HTERT RPE-1 (cell line): ENCODE results near the gene CPLX3.

Source experiments
- in situ Hi-C: fragments of 300-500 bp; cut with MboI; formaldehyde crosslinking; loops from 4 replicates; pipeline ENCODE4 v1.14.3; 2020; ENCODE audit warnings: low sequenced_read_pairs

The CPLX3 gene

DNA sequence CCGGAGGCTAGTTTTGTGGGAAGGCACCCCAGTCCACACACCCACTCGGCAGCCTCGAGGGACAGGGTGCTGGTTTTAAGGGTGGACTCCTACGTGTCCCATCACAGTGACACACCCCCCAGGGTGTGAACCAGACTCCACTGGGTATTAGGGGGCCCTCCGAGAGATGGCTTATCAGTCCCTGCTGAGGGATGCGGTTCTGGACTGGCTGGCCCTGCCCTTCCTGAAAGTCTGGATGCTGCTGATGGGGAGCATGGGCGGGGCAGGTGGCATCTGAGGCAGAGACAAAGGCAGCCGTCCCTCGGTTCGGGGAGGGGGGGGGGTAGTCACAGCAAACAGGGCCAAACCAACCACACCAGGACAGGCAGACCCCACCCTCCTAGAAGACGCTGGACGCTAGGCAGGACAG is 17.5 kb downstream of the CPLX3 start:
- in situ Hi-C loops, result no loop called here

DNA sequence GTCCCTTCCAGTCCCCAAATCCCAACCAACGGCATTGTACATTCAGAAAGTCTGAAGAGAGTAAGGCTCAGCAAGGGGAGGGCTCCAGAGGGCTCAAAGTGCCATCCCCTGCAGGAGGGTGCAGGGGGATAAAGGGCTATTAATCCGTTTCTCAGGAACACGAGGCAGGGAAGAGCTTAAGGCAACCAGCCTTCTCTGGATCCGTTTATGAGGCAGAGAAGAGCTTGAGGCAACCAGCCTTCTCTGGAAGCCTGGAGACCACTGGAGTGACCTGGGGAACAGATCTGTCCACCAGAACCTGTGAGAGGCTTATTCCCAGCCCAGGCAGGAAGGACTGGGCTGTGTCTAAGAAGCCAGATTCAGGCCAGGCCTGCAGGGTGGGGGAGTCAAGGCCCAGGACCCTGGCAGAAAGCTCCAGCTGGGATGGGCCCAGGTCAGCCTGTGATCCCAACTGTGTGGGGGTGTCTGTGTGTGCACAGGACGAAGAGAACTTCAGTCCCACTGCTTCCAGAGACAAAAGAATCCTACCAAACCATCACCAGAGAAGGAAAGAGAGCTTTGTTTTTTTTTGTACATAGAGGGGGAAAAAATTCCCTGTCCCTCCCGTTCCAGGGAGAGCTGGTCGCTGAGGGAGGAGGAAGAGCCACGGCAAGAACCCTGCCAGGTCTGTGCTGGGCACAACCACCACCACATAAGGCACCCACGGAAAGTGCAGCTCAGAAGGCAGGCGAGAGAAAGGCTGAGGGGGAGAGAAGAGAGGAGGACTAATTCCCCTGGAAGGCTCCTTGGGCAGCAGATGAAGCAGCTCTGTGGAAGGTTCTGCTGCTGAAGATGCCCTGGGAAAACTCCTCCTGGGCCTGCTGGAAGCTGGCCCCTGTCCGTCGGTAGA is 18.1 kb downstream of the CPLX3 start:
- in situ Hi-C loops, result no loop called here

DNA sequence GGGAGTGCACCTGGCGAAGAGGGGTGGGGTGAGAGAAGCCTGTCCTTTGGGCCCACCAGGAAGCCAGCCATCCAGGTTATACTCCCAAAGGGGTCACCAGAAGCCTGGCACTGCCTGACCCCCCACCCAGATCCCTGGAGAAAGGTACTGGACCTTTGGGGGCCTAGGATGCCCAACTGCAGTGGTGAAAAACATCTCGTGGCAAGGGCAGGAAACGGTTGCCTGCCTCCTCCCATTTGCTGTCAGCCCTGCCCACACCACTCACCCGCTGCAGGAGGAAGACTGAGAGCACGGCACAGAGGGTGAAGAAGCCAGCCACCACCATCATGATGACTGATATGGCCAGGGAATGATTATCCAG is 18.8 kb downstream of the CPLX3 start:
- in situ Hi-C loops, result no loop called here

DNA sequence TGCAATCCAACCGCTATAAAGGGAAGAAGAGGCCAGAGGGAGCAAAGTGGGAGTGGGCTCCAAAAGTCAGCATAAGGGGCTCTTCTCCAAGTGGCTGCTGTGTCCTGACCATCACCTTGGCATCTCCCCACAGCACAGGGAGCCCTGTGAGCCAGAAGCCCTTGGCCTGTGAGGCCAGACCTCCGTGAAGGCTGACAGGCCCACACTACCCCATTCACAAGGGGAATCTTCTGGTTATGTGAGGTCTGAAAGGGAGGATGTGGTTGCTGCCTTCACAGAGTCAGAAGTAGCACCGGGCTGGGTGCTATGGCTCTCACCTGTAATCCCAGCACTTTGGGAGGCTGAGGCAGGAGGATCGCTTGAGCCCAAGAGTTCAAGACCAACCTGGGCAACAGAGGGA is 19.2 kb downstream of the CPLX3 start:
- in situ Hi-C loops, result no loop called here

DNA sequence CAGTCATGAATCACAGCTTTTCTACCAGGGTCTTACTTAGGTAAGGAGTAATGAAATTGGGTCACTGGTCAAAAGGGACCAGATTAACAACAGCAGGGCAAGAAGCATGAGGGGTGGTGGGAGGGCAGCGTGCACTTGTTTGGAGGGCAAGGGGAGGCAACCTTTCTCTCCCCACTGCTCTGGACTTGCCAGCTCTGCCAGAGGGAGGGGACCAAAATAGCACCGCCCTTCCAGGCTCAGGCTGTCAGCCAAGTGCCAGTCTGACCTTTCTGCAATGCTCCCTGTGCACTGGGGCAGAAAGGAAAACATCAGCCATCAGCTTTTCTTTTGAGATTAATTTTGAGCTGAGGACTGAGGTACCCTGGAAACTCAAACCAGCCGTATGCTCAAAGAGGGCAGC is 21.0 kb downstream of the CPLX3 start:
- in situ Hi-C loops, result no loop called here

DNA sequence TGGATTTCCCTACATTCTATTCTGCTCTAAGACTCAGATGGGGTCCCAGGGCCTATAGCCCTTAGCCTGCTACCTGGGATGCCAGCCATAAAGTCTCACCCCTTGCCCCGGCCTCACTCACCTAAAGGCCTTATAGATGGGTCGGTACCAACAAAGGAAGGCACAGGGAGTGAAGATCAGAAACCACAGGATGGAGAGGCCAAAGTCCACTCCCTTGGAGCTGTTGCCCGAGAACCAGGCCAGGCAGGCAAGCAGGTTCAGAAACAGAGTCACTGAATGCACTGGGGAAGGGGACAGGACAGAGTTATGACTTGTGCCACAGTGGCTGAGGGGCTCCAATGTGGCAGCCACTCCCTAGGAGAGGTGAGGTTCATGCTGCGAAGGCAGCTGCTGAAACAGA is 24.0 kb downstream of the CPLX3 start:
- in situ Hi-C loops, result no loop called here

DNA sequence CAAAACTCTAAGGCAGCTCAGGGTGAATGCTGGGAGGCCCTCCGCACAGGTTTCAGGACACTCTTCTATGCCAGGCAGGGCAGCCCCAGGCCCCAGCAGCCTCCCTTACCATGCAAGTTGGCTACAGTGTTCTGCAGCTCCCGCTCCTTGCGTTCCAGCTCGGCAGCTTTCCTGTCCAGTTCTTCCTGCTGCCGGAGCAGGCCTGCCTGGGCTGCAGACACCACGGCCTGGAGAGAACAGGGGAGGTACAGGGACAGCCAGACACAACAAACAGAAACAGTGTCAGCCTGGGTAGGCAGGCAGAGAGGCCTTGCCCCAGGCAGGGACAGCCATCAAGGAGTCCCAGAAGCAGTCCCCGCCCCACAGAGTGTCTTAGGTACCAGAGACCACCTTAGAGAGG is 25.5 kb downstream of the CPLX3 start:
- in situ Hi-C loops, result no loop called here

DNA sequence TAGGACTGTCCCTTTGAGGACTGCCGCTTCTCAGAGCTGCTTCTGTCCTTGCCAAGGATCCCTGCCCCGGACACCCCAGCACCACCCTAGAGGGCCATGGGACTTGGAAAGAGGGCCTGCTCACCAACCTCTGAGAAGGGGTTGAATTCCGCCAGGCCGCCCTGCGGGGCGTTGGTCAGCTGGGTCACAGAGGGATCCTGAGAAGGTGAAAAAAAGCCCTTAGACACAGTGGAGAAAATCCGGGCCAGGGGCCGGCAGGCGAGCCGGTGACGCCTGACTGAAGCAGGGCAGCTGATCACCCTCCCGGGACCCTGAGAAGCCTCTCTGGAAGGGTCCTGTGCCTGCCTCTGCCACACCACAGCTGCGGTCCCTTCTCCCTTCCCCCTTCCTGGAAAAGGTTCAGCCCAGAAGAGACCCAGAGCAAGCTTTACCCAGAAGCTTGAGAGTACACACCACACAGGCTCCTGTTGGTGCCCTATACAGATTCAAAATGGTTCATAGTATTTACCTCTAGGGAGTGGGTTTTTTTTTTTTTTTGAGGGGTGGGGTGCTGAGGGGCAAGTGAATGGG is 28.1 kb downstream of the CPLX3 start:
- in situ Hi-C loops, result no loop called here

DNA sequence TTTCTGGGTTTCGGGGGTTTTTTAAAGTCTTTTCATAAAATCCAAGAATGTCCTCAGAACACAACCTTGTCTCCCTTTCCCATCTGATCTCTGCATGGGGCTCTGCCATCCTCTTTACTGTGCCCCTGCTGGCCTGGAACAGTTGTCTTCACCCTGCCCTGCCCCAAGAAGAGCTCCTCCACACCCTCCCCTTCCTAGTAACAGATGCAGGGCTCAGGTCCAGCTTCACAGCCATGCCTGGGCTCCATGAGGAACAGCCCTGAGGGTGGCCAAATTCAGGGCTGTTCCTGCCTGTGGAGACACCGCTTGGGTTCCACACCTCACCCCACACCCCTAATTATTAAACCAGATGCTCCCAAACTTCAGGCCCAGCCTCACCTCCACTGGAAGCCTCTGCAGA is 29.4 kb downstream of the CPLX3 start:
- in situ Hi-C loops, result no loop called here

DNA sequence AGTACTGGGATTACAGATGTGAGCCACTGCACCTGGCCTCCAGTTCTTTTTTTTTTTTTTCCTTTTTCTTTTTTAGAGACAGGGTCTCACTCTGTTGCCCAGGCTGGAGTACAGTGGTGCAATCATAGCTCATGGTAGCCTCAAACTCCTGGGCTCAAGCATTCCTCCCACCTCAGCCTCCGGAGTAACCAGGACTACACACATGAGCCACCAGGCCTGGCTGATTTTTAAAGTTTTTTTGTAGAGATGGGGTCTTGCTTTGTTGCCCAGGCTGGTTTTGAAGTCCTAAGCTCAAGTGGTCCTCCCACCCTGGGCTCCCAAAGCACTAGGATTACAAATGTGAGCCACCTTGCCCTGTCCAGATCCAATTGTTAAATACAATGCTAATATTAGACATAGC is 30.1 kb downstream of the CPLX3 start:
- in situ Hi-C loops, result no loop called here

DNA sequence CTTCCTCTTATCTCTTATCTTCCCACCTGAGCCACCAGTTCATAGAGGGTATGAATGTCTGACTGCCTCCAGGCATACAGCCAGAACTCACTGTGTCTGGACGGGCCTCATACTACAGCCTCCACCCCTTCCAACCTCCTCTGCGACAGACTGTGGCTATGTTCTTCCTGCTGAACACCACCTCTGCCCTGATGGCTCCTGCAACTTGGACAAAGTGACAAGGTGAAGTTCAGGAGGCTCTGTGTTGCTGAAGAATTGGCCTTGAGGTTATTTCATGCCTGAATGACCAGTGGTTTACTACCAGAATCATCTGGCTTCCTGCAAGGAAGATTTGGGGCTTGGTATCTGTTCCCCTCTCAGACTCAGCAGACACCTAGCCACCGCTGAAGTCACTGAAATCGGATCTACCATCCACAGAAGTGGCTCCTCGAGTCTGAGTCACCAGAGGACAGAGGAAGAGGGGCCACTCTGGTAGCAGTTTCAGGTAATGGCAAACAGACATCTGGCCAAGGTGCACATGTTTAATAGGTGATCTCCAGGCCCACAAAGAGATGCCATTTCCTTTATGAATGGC is 30.7 kb downstream of the CPLX3 start:
- in situ Hi-C loops, result no loop called here

DNA sequence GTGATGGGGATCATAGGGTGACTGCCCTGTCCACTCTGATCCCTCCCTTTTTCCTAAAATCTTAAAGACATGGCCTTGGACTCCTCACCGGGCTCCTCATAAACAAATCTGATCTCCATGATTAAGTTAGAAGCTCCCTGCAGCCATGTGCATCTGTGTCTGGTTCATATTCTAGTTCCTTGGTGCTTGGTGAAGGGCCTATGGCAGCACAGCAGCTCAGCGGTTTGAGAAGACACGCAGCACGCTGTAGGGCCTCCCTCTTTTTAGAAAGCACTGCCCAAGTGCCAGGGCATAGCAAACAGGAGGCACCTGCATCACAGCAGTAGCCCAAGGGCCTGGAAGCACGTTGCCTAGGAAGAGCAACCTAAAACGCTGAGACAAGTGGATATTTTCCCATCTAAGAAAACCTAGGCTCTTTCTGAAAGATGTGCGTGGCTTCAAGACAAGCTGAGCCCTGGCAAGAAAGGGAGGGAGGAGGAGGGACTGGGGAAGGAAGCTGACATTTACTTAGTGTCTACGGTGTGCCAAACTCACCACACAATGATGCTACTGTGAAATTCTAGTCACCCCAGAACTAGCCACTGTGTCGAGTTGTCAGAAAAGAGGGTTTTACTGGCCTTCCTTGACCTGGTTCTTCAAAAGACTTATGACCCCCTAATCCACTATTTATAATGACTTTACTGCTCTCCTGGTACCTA is 31.4 kb downstream of the CPLX3 start:
- in situ Hi-C loops, result no loop called here

DNA sequence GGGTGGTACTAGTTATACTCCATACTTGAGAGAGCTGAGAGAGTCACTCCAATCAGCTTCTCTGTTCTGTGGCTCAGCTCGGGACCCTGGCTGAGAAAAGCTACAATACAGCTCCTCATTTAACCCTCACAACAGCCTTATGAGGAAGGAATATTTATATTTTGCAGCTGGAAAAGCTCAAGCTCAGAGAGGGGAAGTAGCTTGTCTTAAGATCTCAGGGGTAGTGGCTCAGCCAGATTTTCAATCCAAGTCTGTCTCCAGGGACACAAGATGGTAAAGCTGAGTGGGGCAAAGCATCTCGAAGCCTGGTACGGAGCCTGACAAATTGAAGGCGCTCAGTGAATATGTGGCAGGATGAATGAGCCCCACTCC is 31.9 kb downstream of the CPLX3 start:
- in situ Hi-C loops, result no loop called here

DNA sequence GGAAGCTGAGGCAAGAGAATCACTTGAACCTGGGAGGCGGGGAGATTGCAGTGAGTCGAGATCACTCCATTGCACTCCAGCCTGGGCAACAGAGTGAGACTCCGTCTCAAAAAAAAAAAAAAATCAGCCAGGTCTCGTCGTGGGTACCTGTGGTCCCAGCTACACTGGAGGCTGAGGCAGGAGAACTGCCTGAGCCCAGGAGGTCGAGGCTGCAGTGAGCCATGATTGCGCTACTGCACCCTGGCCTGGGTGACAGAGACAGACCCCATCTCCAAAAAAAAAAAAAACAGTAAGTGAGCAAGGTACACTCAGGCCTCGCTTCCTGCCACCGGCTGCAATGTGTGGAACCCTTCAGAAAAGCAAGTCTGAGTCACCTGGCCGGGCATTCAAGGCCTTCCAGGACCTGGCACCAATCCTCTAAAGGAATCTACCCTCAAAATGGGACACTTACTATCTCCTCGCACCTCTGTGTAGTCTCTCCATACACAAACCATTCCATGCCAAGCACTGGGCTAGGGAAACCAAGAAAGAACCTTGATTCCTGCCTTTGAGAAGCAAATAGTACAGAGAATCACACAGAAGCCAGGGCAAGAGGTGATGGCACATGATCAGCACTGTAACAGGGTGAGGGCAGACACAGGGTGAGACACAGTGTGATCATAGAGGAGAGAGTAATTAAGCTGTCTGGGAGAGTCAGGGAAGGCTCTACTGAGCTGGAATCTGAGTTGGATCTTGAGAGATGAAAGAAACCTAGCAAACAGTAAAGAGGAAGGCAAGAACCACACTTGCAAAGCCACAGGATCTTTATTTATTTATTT is 37.0 kb downstream of the CPLX3 start:
- in situ Hi-C loops, result no loop called here

DNA sequence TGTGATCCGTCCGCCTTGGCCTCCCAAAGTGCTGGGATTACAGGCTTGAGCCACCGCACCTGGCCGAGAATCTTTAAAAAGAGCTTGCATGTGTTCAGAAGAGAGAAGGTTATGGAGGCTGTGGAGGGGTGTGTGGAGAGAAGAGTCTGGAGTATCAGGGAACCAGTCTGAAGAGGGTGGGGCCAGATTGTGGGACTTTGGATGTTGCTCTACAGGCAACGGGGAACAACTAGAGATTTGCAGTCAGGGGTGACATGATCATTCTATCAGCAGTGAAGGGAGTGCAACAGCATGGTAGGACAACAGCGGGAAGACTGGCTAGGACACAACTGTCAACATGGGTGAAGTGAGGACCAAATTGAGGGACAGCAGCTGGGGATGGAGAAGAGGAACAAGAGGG is 37.9 kb downstream of the CPLX3 start:
- in situ Hi-C loops, result no loop called here

DNA sequence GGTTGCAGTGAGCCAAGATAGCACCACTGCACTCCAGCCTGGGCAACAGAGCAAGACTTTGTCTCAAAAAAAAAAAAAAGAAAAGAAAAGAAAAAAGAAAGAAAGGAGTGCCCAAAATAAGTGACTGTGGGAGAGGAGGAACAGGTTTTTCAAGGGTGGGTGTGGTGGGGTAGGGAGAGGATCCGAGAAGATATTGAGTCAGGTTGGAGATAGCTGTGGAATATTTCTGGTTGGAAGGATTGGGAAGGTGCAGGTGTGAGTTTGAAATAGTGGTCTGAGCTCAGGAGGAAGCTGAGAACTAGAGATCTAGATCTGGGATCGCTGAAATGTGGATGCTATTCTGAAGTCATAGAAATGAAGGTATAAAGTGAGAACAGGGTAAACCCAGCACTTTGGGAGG is 38.9 kb downstream of the CPLX3 start:
- in situ Hi-C loops, result no loop called here

DNA sequence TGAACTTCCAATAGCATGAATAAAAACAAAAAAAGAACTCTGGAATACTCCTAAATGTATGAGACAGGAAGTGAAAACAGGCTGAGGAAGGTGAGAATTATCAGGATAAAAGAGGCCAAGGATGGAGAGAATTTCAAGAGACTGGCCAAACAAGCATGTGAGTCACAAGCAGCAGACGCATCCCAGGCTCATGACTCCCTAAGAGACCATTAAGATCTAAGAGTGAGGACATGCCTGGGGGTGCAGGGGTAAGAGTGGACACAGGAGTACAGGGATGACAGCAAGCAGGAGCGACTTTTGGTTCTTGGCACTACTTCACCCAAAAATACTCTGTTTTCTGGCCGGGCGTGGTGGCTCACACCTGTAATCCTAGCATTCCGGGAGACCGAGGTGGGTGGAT is 39.7 kb downstream of the CPLX3 start:
- in situ Hi-C loops, result no loop called here

DNA sequence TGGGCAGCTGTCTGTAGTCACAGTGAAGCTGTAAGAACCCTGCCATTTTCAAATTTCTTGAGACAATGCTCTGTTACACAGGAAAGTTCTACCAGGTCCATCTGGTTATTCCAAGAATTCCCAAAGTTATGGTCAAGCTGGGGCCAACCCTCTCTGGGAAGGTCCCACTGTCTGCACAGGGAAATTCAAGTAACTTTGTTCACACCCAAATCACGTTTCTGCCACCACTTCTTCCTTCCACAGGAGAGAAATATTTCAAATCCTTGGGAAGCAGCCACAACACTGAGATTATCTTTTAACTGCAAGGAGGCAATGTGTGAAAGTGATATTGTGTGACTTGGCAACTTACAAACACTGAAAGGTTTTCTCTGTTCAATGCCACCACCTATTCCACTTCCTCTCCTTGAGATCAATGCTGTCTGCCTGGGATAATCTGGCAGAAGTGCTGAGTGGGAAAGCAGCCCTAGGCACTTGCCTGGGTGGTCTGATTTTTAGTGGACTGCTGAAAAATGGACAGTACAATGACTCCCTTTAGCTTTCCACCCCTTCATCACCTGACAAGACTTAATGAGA is 41.1 kb downstream of the CPLX3 start:
- in situ Hi-C loops, result no loop called here

DNA sequence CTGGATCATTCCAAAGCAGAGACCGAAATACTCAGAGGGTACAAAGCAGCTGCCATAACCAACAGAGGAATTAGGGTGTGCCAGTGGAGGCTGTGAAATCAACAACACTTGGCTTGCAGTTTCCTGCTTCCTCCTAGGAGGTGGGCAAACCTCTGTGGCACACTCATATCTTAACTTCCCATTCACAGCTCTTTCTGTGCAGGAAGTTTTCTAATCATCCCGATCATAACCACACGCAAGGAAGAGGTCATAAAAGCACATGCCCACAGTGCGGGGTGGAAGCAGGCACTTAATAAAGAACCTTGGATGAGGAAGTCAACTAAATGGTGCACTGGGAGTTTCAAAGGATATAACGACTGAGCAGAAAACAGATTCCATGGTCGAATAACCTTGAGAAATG is 41.6 kb downstream of the CPLX3 start:
- in situ Hi-C loops, result no loop called here

DNA sequence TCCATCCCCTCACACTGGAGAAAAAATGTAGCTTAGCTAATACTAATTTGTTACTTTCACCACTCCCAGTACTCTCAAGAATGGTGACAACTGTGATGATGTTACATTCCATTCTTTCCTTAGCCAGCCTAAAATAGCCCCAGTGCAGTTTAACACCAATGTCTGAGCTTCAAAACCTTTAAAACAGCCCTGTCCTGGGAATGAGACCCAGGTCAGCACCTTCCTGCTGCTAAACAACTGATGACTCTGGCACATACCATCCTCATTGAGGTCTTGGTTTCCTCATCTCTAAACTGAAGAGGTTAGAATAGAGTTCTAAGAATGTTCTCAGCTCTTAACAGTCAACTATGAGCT is 42.9 kb downstream of the CPLX3 start:
- in situ Hi-C loops, result no loop called here
